ENCODE measurements around the gene LMCD1.
"Not testable (repeated sequence)": the region's sequence is repeated elsewhere in the genome, so short reads cannot be mapped to it uniquely, and the experiment has no call there.

Gene LMCD1

GRCh38 chr3:8559351-8559750 lies 57.7 kb downstream of the LMCD1 start:
- no peak for DNase-seq (ENCODE audit: low read depth, low spot score)

GRCh38 chr3:8560366-8561007 lies 58.9 kb downstream of the LMCD1 start:
- DNase-seq (ENCODE audit: low read depth, low spot score): no peak

GRCh38 chr3:8561370-8561769 lies 59.7 kb downstream of the LMCD1 start:
- DNase-seq (ENCODE audit: low read depth, low spot score): no peak

GRCh38 chr3:8562081-8562595 lies 60.5 kb downstream of the LMCD1 start:
- no peak for DNase-seq (ENCODE audit: low read depth, low spot score)

GRCh38 chr3:8563146-8563545 lies 61.5 kb downstream of the LMCD1 start:
- no peak for DNase-seq (ENCODE audit: low read depth, low spot score)

- no peak for DNase-seq (ENCODE audit: low read depth, low spot score)
These were observed 62.0 kb downstream of the LMCD1 start for GRCh38 chr3:8563597-8563996.

GRCh38 chr3:8565376-8565775 lies 63.8 kb downstream of the LMCD1 start:
- no peak for DNase-seq (ENCODE audit: low read depth, low spot score)

GRCh38 chr3:8567784-8568575 lies 66.4 kb downstream of the LMCD1 start:
- DNase-seq (ENCODE audit: low read depth, low spot score): no peak

- DNase-seq (ENCODE audit: low read depth, low spot score): no peak
These were observed 69.6 kb downstream of the LMCD1 start for GRCh38 chr3:8571256-8571655.

- DNase-seq (ENCODE audit: low read depth, low spot score): no peak
These were observed 71.8 kb downstream of the LMCD1 start for GRCh38 chr3:8573342-8573926.

GRCh38 chr3:8574040-8574669 lies 72.5 kb downstream of the LMCD1 start:
- DNase-seq (ENCODE audit: low read depth, low spot score): no peak

GRCh38 chr3:8574670-8575322 lies 73.2 kb downstream of the LMCD1 start:
- no peak for DNase-seq (ENCODE audit: low read depth, low spot score)

GRCh38 chr3:8575364-8576104 lies 73.9 kb downstream of the LMCD1 start:
- DNase-seq (ENCODE audit: low read depth, low spot score): no peak

GRCh38 chr3:8576436-8576835 lies 74.8 kb downstream of the LMCD1 start:
- DNase-seq (ENCODE audit: low read depth, low spot score): no peak

- DNase-seq (ENCODE audit: low read depth, low spot score): no peak
These were observed 75.4 kb downstream of the LMCD1 start for GRCh38 chr3:8576841-8577571.

GRCh38 chr3:8578282-8578681 lies 76.7 kb downstream of the LMCD1 start:
- no peak for DNase-seq (ENCODE audit: low read depth, low spot score)

GRCh38 chr3:8579096-8579495 lies 77.5 kb downstream of the LMCD1 start:
- no peak for DNase-seq (ENCODE audit: low read depth, low spot score)

- no peak for DNase-seq (ENCODE audit: low read depth, low spot score)
These were observed 78.3 kb downstream of the LMCD1 start for GRCh38 chr3:8579943-8580342.

- DNase-seq (ENCODE audit: low read depth, low spot score): not testable (repeated sequence)
These were observed 78.8 kb downstream of the LMCD1 start for GRCh38 chr3:8580434-8580833.

GRCh38 chr3:8581373-8581772 lies 79.8 kb downstream of the LMCD1 start:
- DNase-seq (ENCODE audit: low read depth, low spot score): no peak

All from iPS DF 19.7 (cell line).